ENCODE results near the gene AMN.

AMN gene

GRCh38 chr14:102943979-102944378, 21.5 kb downstream of the AMN start:
- DNase-seq (ENCODE audit: low spot score) = no peak

- DNase-seq (ENCODE audit: low spot score) = no peak
Observed at GRCh38 chr14:102944448-102945330, 22.2 kb downstream of the AMN start.

GRCh38 chr14:102945346-102946130, 23.1 kb downstream of the AMN start:
- no peak for DNase-seq (ENCODE audit: low spot score)

GRCh38 chr14:102947321-102948103, 25.0 kb downstream of the AMN start:
- DNase-seq (ENCODE audit: low spot score) = no peak

GRCh38 chr14:102948698-102949061, 26.2 kb downstream of the AMN start:
- no peak for DNase-seq (ENCODE audit: low spot score)

GRCh38 chr14:102949062-102949800, 26.8 kb downstream of the AMN start:
- DNase-seq (ENCODE audit: low spot score) = no peak

GRCh38 chr14:102949801-102950451, 27.5 kb downstream of the AMN start:
- DNase-seq (ENCODE audit: low spot score) = no peak

GRCh38 chr14:102951034-102951433, 28.6 kb downstream of the AMN start:
- DNase-seq (ENCODE audit: low spot score) = no peak

- DNase-seq (ENCODE audit: low spot score) = no peak
Observed at GRCh38 chr14:102951799-102952198, 29.3 kb downstream of the AMN start.

GRCh38 chr14:102952276-102952675, 29.8 kb downstream of the AMN start:
- no peak for DNase-seq (ENCODE audit: low spot score)

- no peak for DNase-seq (ENCODE audit: low spot score)
Observed at GRCh38 chr14:102953100-102953499, 30.6 kb downstream of the AMN start.

- no peak for DNase-seq (ENCODE audit: low spot score)
Observed at GRCh38 chr14:102954081-102954789, 31.8 kb downstream of the AMN start.

- no peak for DNase-seq (ENCODE audit: low spot score)
Observed at GRCh38 chr14:102955636-102956408, 33.4 kb downstream of the AMN start.

GRCh38 chr14:102957222-102957621, 34.8 kb downstream of the AMN start:
- DNase-seq (ENCODE audit: low spot score) = no peak

- no peak for DNase-seq (ENCODE audit: low spot score)
Observed at GRCh38 chr14:102958461-102958860, 36.0 kb downstream of the AMN start.

- DNase-seq (ENCODE audit: low spot score) = no peak
Observed at GRCh38 chr14:102962111-102962627, 39.7 kb downstream of the AMN start.

GRCh38 chr14:102964152-102964730, 41.8 kb downstream of the AMN start:
- no peak for DNase-seq (ENCODE audit: low spot score)

GRCh38 chr14:102965282-102965681, 42.8 kb downstream of the AMN start:
- DNase-seq (ENCODE audit: low spot score) = no peak

- no peak for DNase-seq (ENCODE audit: low spot score)
Observed at GRCh38 chr14:102965971-102966655, 43.6 kb downstream of the AMN start.
